Activated T-helper 9 cell treated with anti-CD3 and anti-CD28 coated beads, Interleukin-2, amount 50 U/mL, for 16 hours (primary cell): ENCODE results near the gene YWHAH.

Experiments used
- DNase-seq: peaks from one replicate; pipeline ENCODE4 v3.0.0-alpha.2; 2020; ENCODE audit warnings: low read depth

YWHAH gene

DNA sequence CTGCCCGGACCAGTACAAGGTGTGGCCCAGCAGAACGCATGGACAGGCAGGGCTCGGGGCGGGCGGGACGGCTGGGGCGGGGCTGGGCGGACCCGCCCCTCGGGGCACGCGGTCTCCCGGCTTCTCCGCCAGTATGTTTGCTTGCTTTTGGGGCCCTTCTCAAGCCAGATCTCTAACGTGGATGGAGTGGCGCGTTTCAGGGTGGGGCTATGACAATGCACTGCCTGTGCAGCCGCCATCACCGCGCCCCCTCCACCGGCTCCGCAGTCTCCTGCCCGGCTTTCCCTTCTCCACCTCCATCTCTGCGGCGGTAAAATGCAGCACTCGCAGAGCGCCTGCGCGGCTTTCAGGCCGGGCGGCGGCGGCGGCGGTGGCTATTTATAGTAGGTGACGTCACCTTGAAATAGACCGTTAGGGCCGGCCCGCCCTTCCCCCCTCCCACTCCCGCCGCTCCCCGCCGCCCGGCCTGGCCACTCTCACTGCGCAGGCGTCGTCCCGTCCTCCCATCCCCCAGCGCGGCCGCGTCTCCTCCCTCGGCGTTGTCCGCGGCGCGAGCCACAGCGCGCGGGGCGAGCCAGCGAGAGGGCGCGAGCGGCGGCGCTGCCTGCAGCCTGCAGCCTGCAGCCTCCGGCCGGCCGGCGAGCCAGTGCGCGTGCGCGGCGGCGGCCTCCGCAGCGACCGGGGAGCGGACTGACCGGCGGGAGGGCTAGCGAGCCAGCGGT lies at the start of gene YWHAH:
Gene YWHAH, plus strand, starts transcription at position 558 of the 722 bp plus-strand sequence. CDS start 199 bp downstream, outside the sequence.
- DNase-seq = peak; percentile 84

DNA sequence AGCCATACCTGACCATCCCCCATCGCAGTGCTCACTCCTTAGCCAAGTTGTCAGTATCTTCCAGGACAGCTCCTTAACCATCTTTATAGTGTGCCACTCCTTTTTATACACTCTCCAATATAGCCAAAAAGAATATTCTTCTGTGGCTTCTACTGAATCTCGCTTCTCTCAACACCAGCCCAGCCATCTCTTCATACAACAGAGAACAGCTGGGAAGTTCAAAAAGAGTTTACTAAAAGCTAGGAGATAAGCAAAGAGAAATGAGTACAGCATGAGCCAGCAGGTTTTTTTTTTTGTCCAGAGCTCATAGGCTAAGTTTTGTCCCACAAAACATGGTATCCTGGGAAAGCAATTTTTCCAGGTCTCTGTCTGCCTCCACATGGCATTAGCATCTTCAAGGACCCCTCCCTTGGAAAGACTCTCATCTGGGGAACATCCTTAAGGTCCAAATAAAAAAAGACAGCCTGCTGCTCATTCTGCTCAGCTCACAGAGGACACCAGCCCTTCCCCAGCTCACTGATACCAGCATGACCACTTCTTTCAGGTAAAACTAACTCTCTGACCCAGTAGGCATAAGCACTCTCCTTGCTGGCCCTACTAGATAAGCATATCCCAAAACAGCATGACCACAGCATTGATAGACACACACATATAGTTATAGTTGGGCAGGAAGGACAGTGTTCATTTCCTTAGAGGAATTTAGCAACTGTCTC lies 48.8 kb upstream of the YWHAH start:
- no peak for DNase-seq

- no peak for DNase-seq
These were observed 47.9 kb upstream of the YWHAH start for GRCh38 chr22:31896472-31896871.

- no peak for DNase-seq
These were observed 46.2 kb upstream of the YWHAH start for GRCh38 chr22:31897842-31898805.

GRCh38 chr22:31898926-31899325 lies 45.4 kb upstream of the YWHAH start:
- DNase-seq = no peak

GRCh38 chr22:31899669-31900068 lies 44.7 kb upstream of the YWHAH start:
- DNase-seq = no peak

- no peak for DNase-seq
These were observed 42.8 kb upstream of the YWHAH start for GRCh38 chr22:31901388-31902137.

GRCh38 chr22:31904651-31905050 lies 39.7 kb upstream of the YWHAH start:
- DNase-seq = no peak

GRCh38 chr22:31905356-31905755 lies 39.0 kb upstream of the YWHAH start:
- no peak for DNase-seq

DNA sequence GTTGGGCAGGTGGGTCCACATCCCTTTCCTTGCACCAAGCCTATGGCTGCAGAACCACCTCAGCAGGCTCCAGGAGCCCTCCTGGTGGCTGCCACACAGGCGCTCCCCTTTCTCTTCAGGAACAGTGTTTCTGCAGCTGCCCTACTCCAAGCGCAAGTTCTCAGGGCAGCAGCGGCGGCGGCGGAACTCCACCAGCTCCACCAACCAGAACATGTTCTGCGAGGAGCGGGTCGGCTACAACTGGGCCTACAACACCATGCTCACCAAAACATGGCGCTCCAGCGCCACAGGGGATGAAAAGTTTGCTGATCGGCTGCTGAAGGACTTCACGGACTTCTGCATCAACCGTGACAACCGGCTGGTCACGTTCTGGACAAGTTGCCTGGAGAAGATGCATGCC lies 38.2 kb upstream of the YWHAH start:
- DNase-seq = no peak

DNA sequence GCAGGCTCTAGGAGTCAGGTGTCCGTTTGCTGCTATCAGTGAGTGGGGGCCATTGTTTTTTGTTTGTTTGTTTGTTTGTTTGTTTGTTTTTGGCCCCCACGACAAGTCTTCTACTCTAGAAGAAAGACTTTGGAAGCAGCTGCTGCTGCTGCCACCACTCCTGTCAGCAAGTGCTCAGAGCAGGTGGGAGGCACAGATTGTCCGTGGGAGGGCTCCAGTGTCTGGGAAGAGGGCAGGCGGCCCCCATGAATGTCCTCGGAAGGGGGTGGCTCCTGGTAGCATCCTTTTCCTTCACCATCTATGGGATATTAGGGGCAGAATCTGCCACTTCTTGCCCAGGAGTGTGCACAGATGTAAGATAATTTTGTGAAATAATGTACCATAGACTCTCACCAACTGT lies 37.8 kb upstream of the YWHAH start:
- DNase-seq = no peak

DNA sequence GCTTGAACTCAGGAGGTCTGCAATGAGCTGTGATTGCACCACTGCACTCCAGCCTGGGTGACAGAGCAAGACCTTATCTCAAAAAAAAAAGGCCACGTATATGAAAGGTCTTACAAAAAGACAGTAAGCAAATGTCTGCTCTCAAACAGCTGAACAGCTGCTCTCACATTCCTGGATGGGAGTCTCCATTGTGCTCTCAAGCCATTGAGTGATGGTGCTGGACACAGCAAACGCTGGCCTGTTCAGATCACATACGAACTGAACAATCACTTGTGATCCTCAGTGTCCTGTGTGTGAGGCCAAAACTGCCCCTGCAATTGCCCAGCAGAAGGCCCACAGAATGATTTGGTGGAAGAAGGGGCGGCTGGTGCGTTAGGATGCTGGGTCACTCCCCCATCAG lies 34.4 kb upstream of the YWHAH start:
- no peak for DNase-seq

DNA sequence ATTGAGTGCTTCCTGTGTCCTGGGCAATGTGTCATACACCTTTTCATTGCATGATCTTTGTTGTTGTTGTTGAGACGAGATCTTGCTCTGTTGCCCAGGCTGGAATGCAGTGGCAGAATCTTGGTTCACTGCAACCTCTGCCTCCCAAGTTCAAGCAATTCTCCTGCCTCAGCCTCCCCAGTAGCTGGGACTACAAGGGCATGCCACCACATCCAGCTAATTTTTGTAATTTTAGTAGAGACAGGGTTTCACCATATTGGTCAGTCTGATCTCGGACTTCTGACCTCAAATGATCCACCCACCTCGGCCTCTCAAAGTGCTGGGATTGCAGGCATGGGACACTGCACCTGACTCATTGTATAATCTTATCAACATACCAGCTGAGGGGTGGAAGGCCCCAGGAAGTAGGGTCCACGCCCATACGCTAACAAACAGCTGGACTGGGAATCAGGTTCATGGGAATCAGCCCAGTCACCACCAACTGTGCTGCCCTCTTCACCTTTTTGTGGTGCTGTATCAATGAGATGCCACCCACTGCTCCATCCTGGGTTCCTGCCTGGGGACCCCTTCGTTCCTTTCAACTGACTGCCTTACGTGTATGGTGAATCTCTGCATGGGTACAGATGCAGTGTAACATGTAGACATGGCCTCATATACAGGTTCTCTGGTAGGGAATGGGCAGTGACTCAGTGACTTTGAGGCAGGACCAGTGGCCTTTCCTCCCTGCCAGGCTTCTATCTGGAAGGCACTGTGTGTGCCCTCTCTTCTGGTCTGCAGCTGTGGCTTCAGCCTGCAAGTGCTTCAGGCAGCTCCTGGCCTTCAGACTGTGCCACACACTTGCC lies 32.5 kb upstream of the YWHAH start:
- no peak for DNase-seq

- DNase-seq = no peak
These were observed 32.0 kb upstream of the YWHAH start for GRCh38 chr22:31912407-31912743.

DNA sequence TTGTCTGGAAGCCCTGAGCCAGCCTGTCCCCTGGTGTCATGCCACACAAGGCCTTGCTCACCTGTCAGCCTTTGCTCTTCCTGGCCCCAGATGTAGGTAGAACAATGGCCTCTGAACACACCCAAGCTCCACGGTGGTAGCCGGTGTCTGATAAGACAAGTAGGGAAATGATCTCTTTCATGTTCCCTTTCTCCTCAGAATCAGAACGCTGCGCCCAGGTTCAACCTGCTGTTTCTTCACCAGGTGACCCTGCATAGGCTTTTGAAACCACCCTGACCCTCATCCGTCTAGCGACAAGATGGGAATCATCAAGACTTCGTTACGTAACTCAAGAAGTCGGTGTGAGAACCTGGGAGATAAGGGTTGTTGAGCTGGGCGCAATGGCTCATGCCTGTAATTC lies 28.7 kb upstream of the YWHAH start:
- no peak for DNase-seq

- DNase-seq = no peak
These were observed 27.0 kb upstream of the YWHAH start for GRCh38 chr22:31917227-31917921.

DNA sequence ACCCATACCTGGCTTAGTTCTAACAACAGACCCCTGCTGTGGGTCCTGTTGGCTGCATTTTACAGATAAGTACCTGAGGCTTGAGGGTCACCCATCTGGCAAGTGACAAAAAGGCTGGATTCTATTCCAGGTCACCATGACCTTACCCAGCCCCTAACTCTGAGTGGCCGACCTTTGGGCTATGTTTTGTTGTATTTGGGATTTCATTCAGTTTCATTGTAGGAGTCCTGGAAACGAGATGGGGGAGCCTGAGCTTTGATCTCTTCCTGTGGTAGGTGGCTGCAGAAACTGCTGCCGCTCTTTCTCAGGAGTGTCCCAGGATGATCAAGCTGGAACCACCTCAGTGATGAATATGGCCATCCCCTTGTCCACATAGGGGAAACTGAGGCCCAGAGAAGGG lies 24.6 kb upstream of the YWHAH start:
- no peak for DNase-seq

GRCh38 chr22:31920306-31920705 lies 24.0 kb upstream of the YWHAH start:
- DNase-seq = no peak

DNA sequence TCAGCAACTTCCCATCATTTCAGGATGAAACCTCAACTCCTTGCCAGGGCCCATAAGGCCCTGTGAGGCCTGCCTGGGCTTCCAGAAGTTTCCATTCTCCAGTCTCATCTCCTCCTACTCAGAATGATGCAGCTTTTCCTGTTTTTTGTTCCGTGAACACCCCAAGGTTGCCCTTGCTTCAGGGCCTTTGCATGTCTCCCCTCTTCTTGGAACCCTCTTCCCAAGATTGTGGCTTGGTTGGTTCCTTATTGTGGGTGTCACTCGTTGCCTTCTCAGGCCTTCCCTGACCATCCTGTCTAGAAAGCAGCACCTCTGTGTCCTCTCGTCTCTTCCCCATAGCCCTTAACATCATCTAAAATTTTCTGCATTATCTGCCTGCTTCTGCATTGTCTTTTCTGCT lies 23.2 kb upstream of the YWHAH start:
- DNase-seq = no peak

GRCh38 chr22:31922534-31922933 lies 21.8 kb upstream of the YWHAH start:
- DNase-seq = no peak
